ENCODE data around the gene SV2B. TPM values are rescaled to one million over a fixed set of nuclear protein-coding genes. Genes with fewer than 3 reads are reported as not detected.

SV2B gene
- total RNA-seq, 3 donors from 2014 or later: 0.44 to 4.9 (median 2.2) TPM

GRCh38 chr15:91284758-91285466, 184.9 kb downstream of the SV2B start:
- Histone ChIP-seq H3K36me3 (no peaks in the 10 kb centered on the region), H3K4me1 (no peaks in the 10 kb centered on the region), H3K27me3 (peaks cover 0 to 4% of the 10 kb centered on the region in 2 donors), H3K27ac (no peak overlapping the region), H3K9me3 (no peaks in the 10 kb centered on the region), H3K4me3 (no peak overlapping the region)
- TF ChIP-seq, protein P1, sequence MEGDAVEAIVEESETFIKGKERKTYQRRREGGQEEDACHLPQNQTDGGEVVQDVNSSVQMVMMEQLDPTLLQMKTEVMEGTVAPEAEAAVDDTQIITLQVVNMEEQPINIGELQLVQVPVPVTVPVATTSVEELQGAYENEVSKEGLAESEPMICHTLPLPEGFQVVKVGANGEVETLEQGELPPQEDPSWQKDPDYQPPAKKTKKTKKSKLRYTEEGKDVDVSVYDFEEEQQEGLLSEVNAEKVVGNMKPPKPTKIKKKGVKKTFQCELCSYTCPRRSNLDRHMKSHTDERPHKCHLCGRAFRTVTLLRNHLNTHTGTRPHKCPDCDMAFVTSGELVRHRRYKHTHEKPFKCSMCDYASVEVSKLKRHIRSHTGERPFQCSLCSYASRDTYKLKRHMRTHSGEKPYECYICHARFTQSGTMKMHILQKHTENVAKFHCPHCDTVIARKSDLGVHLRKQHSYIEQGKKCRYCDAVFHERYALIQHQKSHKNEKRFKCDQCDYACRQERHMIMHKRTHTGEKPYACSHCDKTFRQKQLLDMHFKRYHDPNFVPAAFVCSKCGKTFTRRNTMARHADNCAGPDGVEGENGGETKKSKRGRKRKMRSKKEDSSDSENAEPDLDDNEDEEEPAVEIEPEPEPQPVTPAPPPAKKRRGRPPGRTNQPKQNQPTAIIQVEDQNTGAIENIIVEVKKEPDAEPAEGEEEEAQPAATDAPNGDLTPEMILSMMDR (IDR thresholded peaks at IDR 0.05): no peak
- TF ChIP-seq POLR2AphosphoS5 (IDR thresholded peaks at IDR 0.05) (no peak), POLR2A (IDR thresholded peaks at IDR 0.05) (no peak)
- no peak for DNase-seq (ENCODE audit: low spot score in 2 of 2)
- intact Hi-C loops (cut with DNase I; ENCODE audit: low total_unique reads): no loop called here

DNA sequence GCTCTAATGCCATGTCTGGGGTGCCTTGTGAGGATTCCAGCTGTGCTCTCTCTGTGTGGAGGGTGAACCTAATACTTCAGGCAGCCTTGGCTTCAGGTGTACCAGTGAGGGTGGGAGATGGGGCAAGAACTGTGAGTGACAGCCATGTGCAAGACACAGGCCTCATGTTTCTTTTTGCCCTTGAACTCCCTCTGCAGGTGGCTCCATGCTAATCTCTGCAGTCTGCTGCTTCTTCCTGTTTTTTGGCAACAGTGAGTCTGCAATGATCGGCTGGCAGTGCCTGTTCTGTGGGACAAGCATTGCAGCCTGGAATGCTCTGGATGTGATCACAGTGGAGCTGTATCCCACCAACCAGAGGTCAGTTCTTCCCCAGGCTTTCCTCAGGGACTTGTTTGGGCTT, 189.3 kb downstream of the SV2B start:
- intact Hi-C loops (cut with DNase I; ENCODE audit: low total_unique reads): no loop called here
- TF ChIP-seq POLR2A (IDR thresholded peaks at IDR 0.05): no peak
- TF ChIP-seq, protein P1 (IDR thresholded peaks at IDR 0.05): no peak
- no peak for TF ChIP-seq POLR2AphosphoS5 (IDR thresholded peaks at IDR 0.05)
- DNase-seq (ENCODE audit: low spot score in 2 of 2): no peak
- Histone ChIP-seq H3K9me3 (no peaks in the 10 kb centered on the region), H3K27ac (no peak overlapping the region), H3K27me3 (peaks cover 0 to 4% of the 10 kb centered on the region in 2 donors), H3K36me3 (no peaks in the 10 kb centered on the region), H3K4me1 (no peaks in the 10 kb centered on the region), H3K4me3 (no peak overlapping the region)

DNA sequence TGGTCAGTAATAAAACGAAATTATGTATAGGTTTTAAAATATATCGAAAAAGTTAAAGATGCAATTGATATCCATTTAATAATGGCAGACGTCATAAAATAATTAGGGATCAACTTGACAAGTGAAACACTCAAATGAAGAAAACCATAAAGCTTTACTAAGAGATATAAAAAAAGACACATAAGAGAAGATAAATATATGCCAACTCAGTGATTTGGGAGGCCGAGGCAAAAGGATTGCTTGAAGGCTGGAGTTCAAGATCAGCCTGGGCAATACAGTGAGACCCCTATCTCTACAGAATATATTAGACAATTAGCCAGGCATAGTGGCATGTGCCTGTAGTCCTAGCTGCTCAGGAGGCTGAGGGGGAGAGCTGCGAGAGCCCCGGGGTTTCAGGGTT, 190.5 kb downstream of the SV2B start:
- H3K27ac ChIP-seq: no peak overlapping the region
- H3K27me3 ChIP-seq: no peaks in the 10 kb centered on the region
- no peak for DNase-seq (ENCODE audit: low spot score in 2 of 2)
- no peaks in the 10 kb centered on the region for H3K9me3 ChIP-seq
- intact Hi-C loops (cut with DNase I; ENCODE audit: low total_unique reads): loop anchor here (10.0 kb wide), 1 partner anchor 794 kb away; no protein-coding TSS in a partner anchor
- no peaks in the 10 kb centered on the region for H3K4me1 ChIP-seq
- H3K4me3 ChIP-seq: no peak overlapping the region
- H3K36me3 ChIP-seq: no peaks in the 10 kb centered on the region
- TF ChIP-seq POLR2A (IDR thresholded peaks at IDR 0.05): no peak
- TF ChIP-seq, protein P1 (IDR thresholded peaks at IDR 0.05): no peak
- no peak for TF ChIP-seq POLR2AphosphoS5 (IDR thresholded peaks at IDR 0.05)

DNA sequence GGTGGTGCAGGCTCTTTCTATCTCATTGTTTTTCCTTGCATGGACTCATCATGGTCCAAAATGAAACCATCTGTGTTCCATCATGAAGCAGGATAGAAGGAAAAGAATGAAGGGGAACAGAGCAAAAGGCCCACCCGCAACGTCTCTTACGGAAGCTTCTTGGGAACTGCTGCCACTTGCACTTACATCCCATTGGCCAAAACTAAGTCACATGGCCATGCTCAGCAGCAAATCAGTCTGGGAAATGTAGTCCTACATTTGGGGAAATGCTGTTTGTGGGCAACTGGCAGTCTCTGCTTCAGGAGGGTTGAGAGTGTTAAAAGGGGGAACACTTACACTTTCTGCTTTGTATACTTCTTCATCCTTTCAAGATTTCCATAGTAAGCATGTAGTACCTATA, 191.6 kb downstream of the SV2B start:
- Histone ChIP-seq H3K9me3 (no peaks in the 10 kb centered on the region), H3K27ac (no peak overlapping the region), H3K4me1 (no peaks in the 10 kb centered on the region), H3K27me3 (no peaks in the 10 kb centered on the region), H3K4me3 (no peak overlapping the region), H3K36me3 (no peaks in the 10 kb centered on the region)
- TF ChIP-seq POLR2A (IDR thresholded peaks at IDR 0.05): no peak
- TF ChIP-seq, protein P1 (IDR thresholded peaks at IDR 0.05): no peak
- TF ChIP-seq POLR2AphosphoS5 (IDR thresholded peaks at IDR 0.05): no peak
- intact Hi-C loops (cut with DNase I; ENCODE audit: low total_unique reads): loop anchor here (10.0 kb wide), 1 partner anchor 793 kb away; no protein-coding TSS in a partner anchor
- DNase-seq (ENCODE audit: low spot score in 2 of 2): no peak

GRCh38 chr15:91294344-91294743, 194.3 kb downstream of the SV2B start:
- Histone ChIP-seq H3K36me3 (no peaks in the 10 kb centered on the region), H3K9me3 (no peaks in the 10 kb centered on the region), H3K27me3 (no peaks in the 10 kb centered on the region), H3K4me1 (no peaks in the 10 kb centered on the region), H3K4me3 (no peak overlapping the region), H3K27ac (no peak overlapping the region)
- no peak for DNase-seq (ENCODE audit: low spot score in 2 of 2)
- no peak for TF ChIP-seq POLR2A (IDR thresholded peaks at IDR 0.05)
- TF ChIP-seq, protein P1 (IDR thresholded peaks at IDR 0.05): no peak
- intact Hi-C loops (cut with DNase I; ENCODE audit: low total_unique reads): loop anchor here (10.0 kb wide), 1 partner anchor 790 kb away; no protein-coding TSS in a partner anchor

Data from breast epithelium (tissue), 4 donors.